Neural cell (in vitro differentiated cells): ENCODE data around the gene ANKS1B. TPM values are rescaled to one million over a fixed set of nuclear protein-coding genes. Genes with fewer than 3 reads are reported as not detected.

ENCODE experiments used
- H2AFZ ChIP-seq: fragments of 200-600, 300-800 bp; sonication (generic), shearing (Covaris generic); 2 replicates; pipeline ENCODE4 v1.6.0; 2014; ENCODE audit warnings: low read depth, mild to moderate bottlenecking, antibody characterized with exemption, low read length, moderate library complexity
- H3F3A ChIP-seq: fragments of 200-600 bp; shearing (Covaris generic); 2 replicates; pipeline ENCODE4 v1.6.1; 2016; ENCODE audit warnings: mild to moderate bottlenecking, moderate library complexity, mixed read lengths, antibody characterized with exemption, low read length; ENCODE audit not compliant: insufficient read depth, poor library complexity, severe bottlenecking
- H3K27ac ChIP-seq: fragments of 200-600, 300-800 bp; sonication (generic), shearing (Covaris generic); 2 replicates; pipeline ENCODE4 v1.5.1; 2014; ENCODE audit warnings: mild to moderate bottlenecking, low read length, moderate library complexity
- H3K27me3 ChIP-seq: fragments of 300-800, 200-600 bp; sonication (generic), shearing (Covaris generic); 2 replicates; pipeline ENCODE4 v1.6.0; 2014; ENCODE audit warnings: mild to moderate bottlenecking, low read depth, low read length, moderate library complexity; ENCODE audit not compliant: insufficient read depth
- H3K36me3 ChIP-seq: fragments of 300-800, 200-600 bp; sonication (generic), shearing (Covaris generic); 2 replicates; pipeline ENCODE4 v1.5.1; 2014; ENCODE audit warnings: mild to moderate bottlenecking, antibody characterized with exemption, low read length, moderate library complexity; ENCODE audit not compliant: insufficient read depth
- H3K4me2 ChIP-seq: fragments of 300-800, 200-600 bp; sonication (generic), shearing (Covaris generic); 2 replicates; pipeline ENCODE4 v1.6.0; 2014; ENCODE audit warnings: mild to moderate bottlenecking, low read length
- H3K4me3 ChIP-seq: fragments of 300-800, 200-600 bp; sonication (generic), shearing (Covaris generic); 2 replicates; pipeline ENCODE4 v1.5.1; 2014; ENCODE audit warnings: mild to moderate bottlenecking, low read length, moderate library complexity
- H3K79me2 ChIP-seq: fragments of 200-600 bp; shearing (Covaris generic); replicated peaks from 2 replicates; pipeline ENCODE4 v1.6.0; 2014; ENCODE audit warnings: mild to moderate bottlenecking, low read length, moderate library complexity; ENCODE audit not compliant: insufficient read depth
- H3K9ac ChIP-seq: fragments of 300-800, 200-600 bp; sonication (generic), shearing (Covaris generic); 2 replicates; pipeline ENCODE4 v1.6.1; 2016; ENCODE audit warnings: mild to moderate bottlenecking, low read length, mixed read lengths
- H3K9me2 ChIP-seq: fragments of 200-600 bp; shearing (Covaris generic); 2 replicates; pipeline ENCODE4 v1.6.1; 2016; ENCODE audit warnings: mild to moderate bottlenecking, low read length, mixed read lengths; ENCODE audit not compliant: insufficient read depth
- H3K9me3 ChIP-seq: fragments of 200-600, 300-800 bp; sonication (generic), shearing (Covaris generic); 2 replicates; pipeline ENCODE4 v1.6.1; 2016; ENCODE audit warnings: mild to moderate bottlenecking, mixed run types, low read length, moderate library complexity, mixed read lengths
- H4K20me1 ChIP-seq: fragments of 200-600 bp; shearing (Covaris generic); 2 replicates; pipeline ENCODE4 v1.6.1; 2016; ENCODE audit warnings: mild to moderate bottlenecking, mixed run types; ENCODE audit not compliant: insufficient read depth
- CTCF ChIP-seq: fragments of 450-650 bp; IDR thresholded peaks from 2 replicates; pipeline ENCODE4 v1.5.1; 2014; ENCODE audit warnings: antibody characterized with exemption, mild to moderate bottlenecking, moderate library complexity; ENCODE audit not compliant: poor library complexity, severe bottlenecking
- EP300 ChIP-seq: fragments of 450-650 bp; conservative IDR thresholded peaks from 2 replicates; pipeline ENCODE4 v1.6.1; 2014; ENCODE audit warnings: antibody characterized with exemption, mild to moderate bottlenecking, moderate library complexity; ENCODE audit not compliant: poor library complexity, severe bottlenecking
- EZH2 ChIP-seq: fragments of 200-600, 300-800 bp; shearing (Covaris generic), sonication (generic); IDR thresholded peaks from 2 replicates; pipeline ENCODE4 v1.6.1; 2014; ENCODE audit warnings: antibody characterized with exemption, low read length, borderline replicate concordance, mild to moderate bottlenecking; ENCODE audit not compliant: insufficient read depth, poor library complexity, severe bottlenecking
- MXI1 ChIP-seq: fragments of 450-650 bp; conservative IDR thresholded peaks from 2 replicates; pipeline ENCODE4 v1.6.1; 2014; ENCODE audit warnings: antibody characterized with exemption, mild to moderate bottlenecking; ENCODE audit not compliant: poor library complexity, severe bottlenecking
- POLR2AphosphoS5 ChIP-seq: IDR thresholded peaks from 2 replicates; pipeline ENCODE4 v1.6.1; 2012
- RAD21 ChIP-seq: fragments of 450-650 bp; conservative IDR thresholded peaks from 2 replicates; pipeline ENCODE4 v1.6.1; 2014; ENCODE audit warnings: antibody characterized with exemption, mild to moderate bottlenecking, moderate library complexity
- REST ChIP-seq: IDR thresholded peaks from 2 replicates; pipeline ENCODE4 v1.6.1; 2012; ENCODE audit warnings: borderline replicate concordance
- SMC3 ChIP-seq: fragments of 450-650 bp; conservative IDR thresholded peaks from 2 replicates; pipeline ENCODE4 v1.6.1; 2014; ENCODE audit warnings: antibody characterized with exemption, mild to moderate bottlenecking, moderate library complexity; ENCODE audit not compliant: poor library complexity
- TAF1 ChIP-seq: IDR thresholded peaks from 2 replicates; pipeline ENCODE4 v1.6.1; 2012; ENCODE audit warnings: low read depth
- polyA plus RNA-seq: library from polyadenylated mRNA; depleted of rRNA; stranded (reverse); fragments of >200 nt; gene quantifications from 2 replicates; pipeline ENCODE4 v1.2.3, GENCODE V29; 2014

ANKS1B gene
- polyA plus RNA-seq, 1 donor from 2014 or later, result 65.6 TPM

- Histone ChIP-seq H2AFZ (no peak overlapping the region), H3K9me3 (no peaks in the 10 kb centered on the region), H3K9me2 (no peaks in the 10 kb centered on the region), H3K27me3 (no peaks in the 10 kb centered on the region), H3K9ac (no peak overlapping the region), H4K20me1 (no peaks in the 10 kb centered on the region), H3K36me3 (no peaks in the 10 kb centered on the region), H3K27ac (no peak overlapping the region), H3K79me2 (no peaks in the 10 kb centered on the region), H3F3A (no peaks in the 10 kb centered on the region), H3K4me2 (no peak overlapping the region), H3K4me3 (no peak overlapping the region)
- TF ChIP-seq SMC3 (no peak), RAD21 (no peak), POLR2AphosphoS5 (no peak), EP300 (no peak), CTCF (no peak), MXI1 (no peak), TAF1 (no peak), EZH2 (no peak), REST (no peak)
Measured at GRCh38 chr12:99352269-99352668, 632.5 kb downstream of the ANKS1B start.

- H3K27me3 ChIP-seq, result no peaks in the 10 kb centered on the region
- H3K27ac ChIP-seq, result no peak overlapping the region
- no peaks in the 10 kb centered on the region for H3K79me2 ChIP-seq
- TF ChIP-seq EP300 (no peak), EZH2 (no peak)
- no peaks in the 10 kb centered on the region for H3K36me3 ChIP-seq
- H2AFZ ChIP-seq, result no peak overlapping the region
- H3K4me3 ChIP-seq, result no peak overlapping the region
- no peaks in the 10 kb centered on the region for H3K9me3 ChIP-seq
- no peaks in the 10 kb centered on the region for H3F3A ChIP-seq
- H3K9ac ChIP-seq, result no peak overlapping the region
- H4K20me1 ChIP-seq, result no peaks in the 10 kb centered on the region
- no peaks in the 10 kb centered on the region for H3K9me2 ChIP-seq
- no peak overlapping the region for H3K4me2 ChIP-seq
Measured at GRCh38 chr12:99343960-99344359, 640.8 kb downstream of the ANKS1B start.

GRCh38 chr12:99339663-99340062 lies 645.1 kb downstream of the ANKS1B start:
- no peak overlapping the region for H2AFZ ChIP-seq
- no peaks in the 10 kb centered on the region for H3K27me3 ChIP-seq
- H3K9me3 ChIP-seq, result peaks cover 4% of the 10 kb centered on the region
- no peaks in the 10 kb centered on the region for H3F3A ChIP-seq
- no peaks in the 10 kb centered on the region for H3K9me2 ChIP-seq
- H3K79me2 ChIP-seq, result no peaks in the 10 kb centered on the region
- H3K4me2 ChIP-seq, result no peak overlapping the region
- no peaks in the 10 kb centered on the region for H3K36me3 ChIP-seq
- H3K9ac ChIP-seq, result no peak overlapping the region
- no peaks in the 10 kb centered on the region for H4K20me1 ChIP-seq
- H3K27ac ChIP-seq, result no peak overlapping the region
- TF ChIP-seq RAD21, result no peak
- no peak overlapping the region for H3K4me3 ChIP-seq
